ENCODE measurements around the gene PDE11A.

Gene PDE11A

DNA sequence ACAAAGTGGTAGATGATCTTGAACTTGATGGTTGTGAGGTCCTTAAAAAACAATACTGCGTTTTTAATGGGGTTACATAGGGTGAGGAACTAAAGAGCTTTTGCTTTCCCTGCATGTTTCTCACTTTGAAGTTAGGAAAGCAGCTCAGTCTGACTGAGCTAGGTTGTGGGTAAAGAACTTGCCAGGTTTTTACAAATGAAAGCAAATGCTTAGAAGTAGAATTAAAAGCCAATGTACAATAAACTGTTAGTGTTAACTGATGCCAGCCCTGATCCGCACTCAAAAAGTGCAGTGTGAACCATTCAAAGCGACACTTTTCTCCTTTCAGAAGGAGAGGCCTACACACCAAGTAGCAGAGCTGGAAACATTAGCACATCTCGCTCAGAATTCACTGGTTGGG, 409.7 kb downstream of the PDE11A start:
- H3K27ac ChIP-seq = no peak overlapping the region
- TF ChIP-seq ZFX (IDR thresholded peaks at IDR 0.05; ENCODE audit: borderline replicate concordance) = no peak
- TF ChIP-seq, protein P1, sequence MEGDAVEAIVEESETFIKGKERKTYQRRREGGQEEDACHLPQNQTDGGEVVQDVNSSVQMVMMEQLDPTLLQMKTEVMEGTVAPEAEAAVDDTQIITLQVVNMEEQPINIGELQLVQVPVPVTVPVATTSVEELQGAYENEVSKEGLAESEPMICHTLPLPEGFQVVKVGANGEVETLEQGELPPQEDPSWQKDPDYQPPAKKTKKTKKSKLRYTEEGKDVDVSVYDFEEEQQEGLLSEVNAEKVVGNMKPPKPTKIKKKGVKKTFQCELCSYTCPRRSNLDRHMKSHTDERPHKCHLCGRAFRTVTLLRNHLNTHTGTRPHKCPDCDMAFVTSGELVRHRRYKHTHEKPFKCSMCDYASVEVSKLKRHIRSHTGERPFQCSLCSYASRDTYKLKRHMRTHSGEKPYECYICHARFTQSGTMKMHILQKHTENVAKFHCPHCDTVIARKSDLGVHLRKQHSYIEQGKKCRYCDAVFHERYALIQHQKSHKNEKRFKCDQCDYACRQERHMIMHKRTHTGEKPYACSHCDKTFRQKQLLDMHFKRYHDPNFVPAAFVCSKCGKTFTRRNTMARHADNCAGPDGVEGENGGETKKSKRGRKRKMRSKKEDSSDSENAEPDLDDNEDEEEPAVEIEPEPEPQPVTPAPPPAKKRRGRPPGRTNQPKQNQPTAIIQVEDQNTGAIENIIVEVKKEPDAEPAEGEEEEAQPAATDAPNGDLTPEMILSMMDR (IDR thresholded peaks at IDR 0.05) = no peak

DNA sequence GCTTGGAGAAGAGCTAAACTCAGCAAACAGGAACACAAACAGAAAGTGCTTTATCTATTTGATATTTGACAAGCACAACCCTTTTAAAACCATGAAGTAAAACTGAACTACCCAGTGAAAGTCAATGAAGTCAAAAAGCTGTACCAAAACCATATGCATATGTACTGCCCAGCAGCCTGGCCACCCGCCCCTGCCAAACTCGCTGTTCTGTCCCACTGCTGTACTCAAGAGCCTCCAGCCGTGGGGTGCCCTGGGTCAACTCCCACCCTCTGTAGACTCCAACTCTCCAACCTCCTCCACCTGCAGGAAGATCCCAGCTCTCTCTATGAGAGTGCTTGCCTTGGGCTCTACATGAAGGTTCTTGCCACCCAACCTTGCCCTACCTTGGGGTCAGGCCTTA, 411.8 kb downstream of the PDE11A start:
- TF ChIP-seq ZFX (IDR thresholded peaks at IDR 0.05; ENCODE audit: borderline replicate concordance) = no peak
- TF ChIP-seq, protein P1 (IDR thresholded peaks at IDR 0.05) = no peak
- no peak overlapping the region for H3K27ac ChIP-seq

DNA sequence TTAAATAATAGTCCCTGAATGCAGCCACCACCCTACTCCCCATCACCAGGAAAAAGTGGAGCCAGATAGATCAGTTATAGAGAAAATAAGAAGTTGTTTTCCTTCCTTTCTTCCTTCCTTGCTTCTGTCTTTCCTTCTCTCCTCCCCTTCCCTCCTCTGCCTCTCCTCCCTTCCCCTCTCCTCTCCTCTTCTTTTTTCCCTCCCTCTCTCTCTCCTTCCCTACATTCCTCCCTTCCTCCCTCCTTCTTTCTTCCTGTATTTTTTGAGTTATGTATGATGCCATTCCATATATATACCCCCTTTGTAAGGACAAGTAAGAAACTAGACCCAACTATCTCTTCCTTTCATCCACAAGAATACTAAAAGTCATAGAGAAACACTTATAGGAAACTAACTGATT, 414.3 kb downstream of the PDE11A start:
- no peak for TF ChIP-seq ZFX (IDR thresholded peaks at IDR 0.05; ENCODE audit: borderline replicate concordance)
- TF ChIP-seq, protein P1 (IDR thresholded peaks at IDR 0.05) = no peak
- H3K27ac ChIP-seq = no peak overlapping the region

DNA sequence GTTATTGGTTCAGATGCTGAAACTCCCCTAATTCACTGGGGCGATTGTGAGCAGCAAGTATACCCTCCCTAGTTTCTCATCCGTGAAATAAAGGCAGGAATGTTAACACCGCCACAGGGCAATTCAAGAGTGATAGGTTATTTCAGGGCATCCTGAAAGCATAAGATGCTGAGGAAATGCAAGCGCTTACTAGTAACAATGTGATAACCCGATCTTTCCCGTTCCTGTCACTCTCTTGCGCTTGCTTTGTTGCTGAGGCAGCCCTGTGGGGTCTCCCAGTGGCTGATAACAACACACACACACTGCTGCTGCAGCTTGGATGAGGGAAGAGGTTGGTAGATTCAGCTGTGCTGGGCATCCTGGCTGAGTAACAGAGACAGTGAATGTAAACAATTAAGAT, 420.7 kb downstream of the PDE11A start:
- H3K27ac ChIP-seq = no peak overlapping the region
- TF ChIP-seq, protein P1 (IDR thresholded peaks at IDR 0.05) = no peak
- no peak for TF ChIP-seq ZFX (IDR thresholded peaks at IDR 0.05; ENCODE audit: borderline replicate concordance)

DNA sequence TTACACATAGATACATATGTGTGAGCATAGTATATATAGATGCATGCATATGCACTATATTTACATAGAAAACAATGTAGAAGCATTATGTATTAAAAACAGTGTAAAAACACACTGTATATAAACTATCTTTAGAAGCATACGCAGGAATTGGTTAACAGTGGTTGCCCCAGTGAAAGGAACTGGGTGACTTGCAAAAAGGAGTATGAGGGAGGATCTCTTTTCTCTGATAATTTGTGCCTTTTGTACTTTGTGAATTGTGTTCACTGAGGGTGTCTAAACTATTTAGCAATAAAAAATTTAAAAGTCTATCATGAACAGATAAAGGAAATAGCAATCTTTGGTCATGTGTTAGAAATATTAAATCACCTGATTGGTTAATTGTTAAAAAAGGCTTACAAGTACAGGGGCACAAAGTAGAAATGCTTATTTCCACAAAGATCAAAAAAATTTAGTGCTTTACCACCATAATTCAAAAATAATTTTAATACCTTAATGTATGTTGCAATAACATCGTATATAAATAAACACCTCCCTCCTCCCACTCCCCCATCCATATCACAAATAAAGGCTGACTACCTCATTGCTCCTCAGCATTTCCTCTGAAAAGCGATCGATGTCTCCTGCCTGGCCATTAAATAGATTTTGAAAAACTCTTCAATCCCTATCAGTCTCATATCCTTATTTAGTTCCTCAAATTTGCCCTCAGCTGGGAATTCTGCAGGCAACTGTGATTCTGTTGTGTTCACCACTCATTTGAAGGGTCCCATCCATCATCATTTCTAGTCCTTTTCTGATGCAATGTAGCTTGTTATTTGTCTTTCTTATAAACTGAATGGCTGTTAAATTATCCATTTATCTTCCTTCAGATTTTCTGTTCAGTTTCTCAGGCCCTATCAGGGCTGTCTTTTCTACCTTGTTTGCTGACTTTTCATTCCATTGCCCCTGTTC, 422.7 kb downstream of the PDE11A start:
- TF ChIP-seq, protein P1 (IDR thresholded peaks at IDR 0.05) = no peak
- no peak for TF ChIP-seq ZFX (IDR thresholded peaks at IDR 0.05; ENCODE audit: borderline replicate concordance)
- H3K27ac ChIP-seq = no peak overlapping the region

DNA sequence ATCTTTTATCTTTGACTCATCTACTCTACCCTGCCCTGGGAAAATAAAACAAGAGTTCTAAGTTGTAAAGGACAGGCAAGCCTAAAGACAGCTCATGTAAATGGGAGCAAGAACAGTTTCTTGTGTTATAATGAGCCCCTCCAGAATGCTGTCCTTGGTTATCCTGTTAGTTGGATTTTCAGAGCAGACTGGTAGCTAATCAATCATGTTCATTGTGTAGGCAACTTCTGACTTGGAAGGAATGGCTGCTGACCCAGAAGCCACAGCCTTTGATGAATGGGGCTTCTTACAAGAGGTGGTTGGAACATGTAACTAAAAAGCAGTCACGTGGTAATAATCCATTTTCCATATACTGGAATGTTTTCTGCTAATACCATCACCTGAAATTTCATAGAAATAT, 425.8 kb downstream of the PDE11A start:
- H3K27ac ChIP-seq = no peak overlapping the region
- TF ChIP-seq, protein P1 (IDR thresholded peaks at IDR 0.05) = no peak
- no peak for TF ChIP-seq ZFX (IDR thresholded peaks at IDR 0.05; ENCODE audit: borderline replicate concordance)

DNA sequence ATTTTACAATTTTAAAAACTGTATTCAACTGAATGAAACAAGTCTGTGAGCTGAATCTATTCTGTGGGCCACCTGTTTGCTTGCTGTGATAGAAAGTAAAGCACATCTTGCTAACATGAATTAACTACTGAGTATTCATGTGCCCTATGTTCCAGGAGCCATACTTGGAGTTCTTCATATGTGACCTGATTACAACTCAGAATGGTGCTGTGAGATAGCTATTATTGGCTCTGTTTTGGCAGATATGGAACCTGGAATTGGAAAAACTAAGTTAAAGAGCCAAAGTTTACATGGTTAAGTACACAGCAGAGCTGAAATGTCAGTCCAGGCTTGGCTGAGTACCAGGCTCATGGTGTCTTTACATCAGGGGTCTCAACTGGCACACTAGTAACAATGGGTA, 426.3 kb downstream of the PDE11A start:
- no peak overlapping the region for H3K27ac ChIP-seq
- TF ChIP-seq ZFX (IDR thresholded peaks at IDR 0.05; ENCODE audit: borderline replicate concordance) = no peak
- TF ChIP-seq, protein P1 (IDR thresholded peaks at IDR 0.05) = no peak
